SH-SY5Y (cell line): Measurements from ENCODE around the gene AKR1C2.

Source experiments
- GATA2 ChIP-seq: IDR thresholded peaks from 2 replicates; pipeline ENCODE4 v1.6.1; 2011; ENCODE audit warnings: mild to moderate bottlenecking, low read depth, low read length
- GATA3 ChIP-seq: IDR thresholded peaks from 2 replicates; pipeline ENCODE4 v1.6.1; 2011; ENCODE audit warnings: low read depth, mild to moderate bottlenecking, low read length, moderate library complexity

- TF ChIP-seq GATA2 (no peak), GATA3 (no peak)
Measured at GRCh38 chr10:4947039-4947634, 56.5 kb downstream of the AKR1C2 start.
